MM.1S (cell line): Measurements from ENCODE around the gene DNAJC3.

Experiments
- CTCF ChIP-seq: fragments of 300-600 bp; sonication (generic); IDR thresholded peaks from 2 replicates; pipeline ENCODE4 v1.5.1; 2016; ENCODE audit warnings: antibody characterized with exemption, low read length, mixed read lengths
- EZH2 ChIP-seq: fragments of 300-600 bp; sonication (generic); optimal IDR thresholded peaks from 2 replicates; pipeline ENCODE3; 2017; ENCODE audit warnings: low read depth, mild to moderate bottlenecking, antibody characterized with exemption, low read length, mixed read lengths
- EZH2phosphoT487 ChIP-seq: fragments of 300-600 bp; sonication (generic); IDR thresholded peaks from 2 replicates; pipeline ENCODE4 v1.6.1; 2018; ENCODE audit warnings: antibody characterized with exemption, low read length

GRCh38 chr13:95745289-95745688 lies 68.3 kb downstream of the DNAJC3 start:
- TF ChIP-seq EZH2 (no peak), CTCF (no peak), EZH2phosphoT487 (no peak)
